C4-2B (cell line): ENCODE data around the gene PRDX5.

Experiments
- H3K27ac ChIP-seq: fragments of 450-650 bp; 2 replicates; pipeline ENCODE4 v1.5.1; 2017
- ZFX ChIP-seq: fragments of 450-650 bp; IDR thresholded peaks from 2 replicates; pipeline ENCODE4 v1.6.1; 2017
- TF ChIP-seq, protein P1 (sequence below): fragments of 450-650 bp; conservative IDR thresholded peaks from 2 replicates; pipeline ENCODE4 v1.5.1; 2017; ENCODE audit warnings: mild to moderate bottlenecking

PRDX5 gene

DNA sequence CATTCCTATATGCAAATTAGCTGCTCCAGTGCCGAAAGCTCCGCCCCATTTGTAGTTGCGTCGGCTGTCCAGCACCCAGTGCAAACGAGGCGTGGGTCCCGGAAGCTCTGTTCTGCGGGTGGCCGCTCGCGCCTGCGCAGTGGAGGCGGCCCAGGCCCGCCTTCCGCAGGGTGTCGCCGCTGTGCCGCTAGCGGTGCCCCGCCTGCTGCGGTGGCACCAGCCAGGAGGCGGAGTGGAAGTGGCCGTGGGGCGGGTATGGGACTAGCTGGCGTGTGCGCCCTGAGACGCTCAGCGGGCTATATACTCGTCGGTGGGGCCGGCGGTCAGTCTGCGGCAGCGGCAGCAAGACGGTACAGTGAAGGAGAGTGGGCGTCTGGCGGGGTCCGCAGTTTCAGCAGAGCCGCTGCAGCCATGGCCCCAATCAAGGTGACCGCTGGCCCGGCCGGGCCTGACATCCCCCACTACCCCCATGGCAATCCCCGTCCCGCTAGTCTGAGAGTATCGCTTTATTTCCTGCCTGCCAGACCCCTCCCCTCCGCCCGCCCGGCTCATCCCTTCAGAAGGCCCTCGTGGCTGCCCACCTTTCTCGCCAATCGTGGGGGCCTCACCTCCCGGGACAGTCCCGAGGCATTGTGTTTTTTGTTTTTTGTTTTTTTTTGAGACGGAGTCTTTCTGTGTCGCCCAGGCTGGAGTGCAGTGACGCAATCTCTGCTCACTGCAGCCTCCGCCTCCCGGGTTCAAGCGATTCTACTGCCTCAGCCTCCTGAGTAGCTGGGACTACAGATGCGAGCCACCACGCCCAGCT, at the start of gene PRDX5:
Gene PRDX5, plus strand, starts transcription at position 161 of the 805 bp plus-strand sequence. Its CDS starts 95 bp downstream, at position 256.
- TF ChIP-seq, protein P1, sequence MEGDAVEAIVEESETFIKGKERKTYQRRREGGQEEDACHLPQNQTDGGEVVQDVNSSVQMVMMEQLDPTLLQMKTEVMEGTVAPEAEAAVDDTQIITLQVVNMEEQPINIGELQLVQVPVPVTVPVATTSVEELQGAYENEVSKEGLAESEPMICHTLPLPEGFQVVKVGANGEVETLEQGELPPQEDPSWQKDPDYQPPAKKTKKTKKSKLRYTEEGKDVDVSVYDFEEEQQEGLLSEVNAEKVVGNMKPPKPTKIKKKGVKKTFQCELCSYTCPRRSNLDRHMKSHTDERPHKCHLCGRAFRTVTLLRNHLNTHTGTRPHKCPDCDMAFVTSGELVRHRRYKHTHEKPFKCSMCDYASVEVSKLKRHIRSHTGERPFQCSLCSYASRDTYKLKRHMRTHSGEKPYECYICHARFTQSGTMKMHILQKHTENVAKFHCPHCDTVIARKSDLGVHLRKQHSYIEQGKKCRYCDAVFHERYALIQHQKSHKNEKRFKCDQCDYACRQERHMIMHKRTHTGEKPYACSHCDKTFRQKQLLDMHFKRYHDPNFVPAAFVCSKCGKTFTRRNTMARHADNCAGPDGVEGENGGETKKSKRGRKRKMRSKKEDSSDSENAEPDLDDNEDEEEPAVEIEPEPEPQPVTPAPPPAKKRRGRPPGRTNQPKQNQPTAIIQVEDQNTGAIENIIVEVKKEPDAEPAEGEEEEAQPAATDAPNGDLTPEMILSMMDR: no peak
- no peak for TF ChIP-seq ZFX
- peak within 1 kb of the TSS; percentile 95 for H3K27ac ChIP-seq

DNA sequence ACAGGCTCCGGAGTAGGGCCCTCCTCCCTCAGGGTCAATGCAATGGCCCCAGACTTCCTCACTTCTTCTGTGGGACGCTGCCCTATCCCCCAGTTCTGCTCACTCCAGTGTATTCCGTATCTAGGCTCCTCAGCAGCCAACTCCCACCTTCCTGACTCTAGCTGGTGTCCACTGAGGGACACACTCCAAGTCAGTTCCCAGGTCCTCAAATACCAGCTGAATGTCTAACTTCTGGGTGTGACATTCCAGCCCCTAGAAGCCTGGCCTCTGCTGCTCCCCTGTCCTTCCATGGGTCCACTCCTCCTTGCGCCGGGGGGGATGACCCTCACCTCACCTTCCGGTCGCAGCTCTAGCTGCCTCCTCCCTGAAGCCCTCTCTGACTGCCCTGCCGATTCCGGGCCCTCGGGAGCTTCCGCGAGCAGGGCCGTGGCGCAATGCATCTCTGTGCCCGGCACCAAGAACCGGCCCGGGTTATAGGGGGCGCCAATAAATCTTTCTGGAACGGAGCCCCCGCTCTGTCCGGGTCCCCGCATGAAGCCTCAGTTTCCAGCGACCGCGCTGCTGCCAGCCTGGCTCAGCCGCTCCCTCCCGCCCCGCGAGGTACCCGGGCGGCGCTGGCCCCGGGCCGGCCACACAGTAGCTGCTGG, 48.9 kb upstream of the PRDX5 start:
- TF ChIP-seq ZFX: peak; percentile 59; the same call in 1 of the 2 replicates
- TF ChIP-seq, protein P1: no peak
- H3K27ac ChIP-seq: peak overlapping the region; percentile 95

DNA sequence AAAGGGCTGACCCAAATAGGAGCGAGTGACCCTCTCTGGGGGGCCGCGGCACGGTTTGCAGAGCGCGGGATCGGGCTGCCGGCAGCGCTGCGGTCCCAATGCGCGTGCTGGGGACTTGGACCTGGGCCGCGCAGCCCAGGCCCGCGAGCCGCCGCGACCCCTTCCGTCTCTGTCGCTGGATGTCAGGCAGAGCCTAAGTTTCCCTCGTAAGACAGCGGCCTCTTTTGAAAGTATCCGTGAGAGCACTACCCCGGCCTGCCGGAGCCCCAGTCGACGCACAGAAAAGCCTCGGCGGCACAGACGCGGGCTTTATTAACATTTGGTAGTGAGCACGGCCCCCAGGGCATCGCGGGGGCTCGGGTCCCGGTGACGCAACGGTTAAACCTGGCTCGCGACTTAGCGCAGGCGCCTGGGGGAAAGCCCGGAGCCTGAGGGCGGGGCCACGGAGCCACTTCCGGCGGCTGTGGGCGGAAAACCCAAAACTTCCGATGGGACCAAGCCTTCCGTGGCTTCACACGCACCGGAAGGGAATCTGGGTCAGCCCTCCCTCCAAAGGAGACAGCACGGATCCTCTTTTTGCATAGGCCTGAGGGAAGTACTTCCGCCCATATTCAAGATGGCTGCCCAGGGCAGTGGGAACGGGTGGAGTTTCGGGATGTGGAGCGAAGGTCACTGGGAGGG, 48.2 kb upstream of the PRDX5 start:
- 0 out of 2 replicates have a peak, but pooled peaks have one; percentile 31 for TF ChIP-seq ZFX
- TF ChIP-seq, protein P1: no peak
- peak overlapping the region; percentile 95 for H3K27ac ChIP-seq

DNA sequence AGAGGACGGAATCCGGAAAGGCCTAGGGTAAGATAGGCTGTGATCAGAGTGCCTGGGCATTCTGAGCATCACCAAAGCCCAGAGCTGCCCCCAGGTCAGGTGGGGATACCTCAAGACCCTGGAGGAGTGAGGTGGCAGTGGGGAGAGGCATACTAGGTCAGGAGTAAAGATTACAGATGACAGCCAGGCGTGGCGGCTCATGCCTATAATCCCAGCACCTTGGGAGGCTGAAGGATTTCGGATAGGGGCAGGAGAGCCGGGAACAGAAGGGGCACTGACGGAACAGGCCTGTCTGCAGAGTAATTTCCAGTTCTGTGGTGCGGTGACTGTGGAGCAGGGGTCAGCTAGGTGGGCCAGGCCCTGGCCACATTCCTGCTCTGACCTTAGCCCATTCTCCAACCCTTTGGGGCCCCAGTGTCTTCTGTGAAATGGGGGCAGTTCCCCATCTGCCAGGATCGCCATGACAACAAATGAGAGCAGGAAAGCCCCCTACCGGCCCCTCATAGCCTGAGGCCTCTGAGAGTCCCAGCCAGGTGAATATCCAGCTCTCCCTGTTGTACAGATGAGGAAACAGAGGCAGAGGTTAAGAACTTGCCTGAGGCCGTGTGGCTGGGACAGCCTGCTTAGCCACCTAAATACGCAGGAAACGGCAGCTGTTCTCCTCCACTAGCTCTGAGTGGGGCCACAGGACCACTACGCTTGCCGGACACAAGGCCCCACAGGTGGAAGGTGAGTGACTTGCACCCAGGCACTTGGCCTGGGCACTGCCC, 42.7 kb upstream of the PRDX5 start:
- TF ChIP-seq ZFX: no peak
- TF ChIP-seq, protein P1: no peak
- no peak overlapping the region for H3K27ac ChIP-seq

DNA sequence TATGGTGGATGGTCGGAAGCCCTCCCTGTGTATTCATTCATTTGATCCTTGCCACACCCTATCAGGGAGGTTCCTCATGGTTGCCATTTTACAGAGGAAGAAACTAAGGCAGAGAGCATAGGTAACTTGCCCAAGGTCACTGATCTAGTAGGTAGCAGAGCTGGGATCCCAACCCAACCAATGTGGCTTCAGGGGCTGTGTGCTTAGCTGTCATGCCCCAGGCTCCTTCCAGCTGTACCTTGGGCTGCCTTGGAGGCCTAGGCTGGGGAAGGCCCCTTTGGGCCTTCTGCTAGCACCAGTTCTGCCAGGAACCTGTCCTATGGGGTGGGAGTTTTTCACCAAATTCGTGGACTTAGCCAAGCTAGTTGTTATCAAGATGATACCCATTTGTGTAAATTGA, 42.1 kb upstream of the PRDX5 start:
- no peak overlapping the region for H3K27ac ChIP-seq
- TF ChIP-seq, protein P1: no peak
- no peak for TF ChIP-seq ZFX

DNA sequence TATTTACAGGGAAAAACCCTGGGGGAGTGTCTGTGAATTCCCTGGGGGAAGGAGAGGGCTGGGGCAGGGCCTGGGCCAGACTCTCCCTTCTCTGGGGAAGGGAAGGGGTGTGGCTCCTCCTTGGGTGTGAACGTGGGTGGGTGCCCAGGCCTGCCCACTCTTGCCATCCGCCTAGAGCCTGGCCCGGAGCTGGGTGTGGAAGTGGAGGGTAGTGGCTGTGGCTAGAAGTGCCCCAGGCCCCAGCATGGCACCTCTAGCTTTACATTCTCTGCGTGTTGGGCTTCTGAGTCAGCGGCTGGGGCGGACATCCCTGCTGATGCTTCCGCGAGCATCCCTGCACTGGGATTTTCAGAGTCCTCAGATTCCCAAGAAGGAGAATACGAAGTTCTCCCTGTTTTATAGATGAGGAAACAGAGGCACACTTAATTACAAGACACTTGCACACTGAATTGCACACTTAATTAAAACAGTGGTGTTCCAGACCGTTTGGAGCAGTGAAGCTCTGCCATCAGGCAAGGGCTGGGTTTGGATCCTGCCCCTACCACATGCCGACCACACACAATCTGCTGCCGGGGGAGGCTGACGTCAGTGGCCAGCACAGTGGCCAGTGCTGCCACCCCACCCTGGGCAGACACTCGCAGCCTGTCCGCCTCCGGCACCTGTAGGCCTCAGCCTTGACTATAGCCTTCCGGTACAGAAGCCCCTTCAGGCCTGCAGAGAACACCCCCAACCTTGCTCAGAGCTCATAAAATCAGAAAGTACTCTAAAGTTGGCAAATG, 41.1 kb upstream of the PRDX5 start:
- TF ChIP-seq ZFX: no peak
- TF ChIP-seq, protein P1: no peak
- H3K27ac ChIP-seq: no peak overlapping the region
